ENCODE data around the gene AQP3. TPM values are rescaled to one million over a fixed set of nuclear protein-coding genes. Genes with fewer than 3 reads are reported as not detected.

AQP3 gene
- total RNA-seq, 2 experiments from 2014 or later = 99.8 to 106 TPM

DNA sequence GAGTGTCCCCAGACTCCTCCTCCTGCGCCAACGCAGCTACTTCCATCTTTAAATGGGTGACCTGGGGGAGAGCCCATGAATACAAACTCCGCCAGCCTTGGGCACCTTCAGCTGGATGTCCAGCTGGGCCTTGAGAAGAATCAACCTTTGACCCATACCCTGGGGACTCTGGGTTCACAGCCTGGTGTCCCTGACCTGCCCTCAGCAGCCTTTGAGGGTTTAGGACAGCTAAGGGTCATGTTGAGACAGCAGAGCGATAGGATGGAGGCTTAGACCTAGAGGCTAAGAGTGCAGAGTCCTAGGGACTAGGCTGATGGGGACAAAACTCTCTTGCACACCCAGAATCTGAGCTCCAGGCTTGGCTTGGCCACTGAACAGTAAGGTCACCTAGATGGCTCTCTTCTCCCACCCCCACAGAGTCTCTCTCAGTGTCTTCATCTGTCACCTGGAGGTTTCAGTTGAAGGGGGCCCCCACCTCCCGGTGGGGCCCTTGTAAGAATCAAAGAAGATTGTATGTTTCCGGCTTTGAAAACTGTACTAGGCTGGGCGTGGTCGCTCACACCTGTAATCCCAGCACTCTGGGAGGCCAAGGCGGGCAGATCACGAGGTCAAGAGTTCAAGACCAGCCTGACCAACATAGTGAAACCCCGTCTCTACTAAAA is 6.7 kb upstream of the AQP3 start:
- no peaks in the 10 kb centered on the region for H3K9me3 ChIP-seq (ENCODE audit: control insufficient read depth in 1 of 2, insufficient read depth in 1 of 2, low read length in 2 of 2)
- H3K4me1 ChIP-seq (ENCODE audit: insufficient read depth, low read length) = peaks cover 73% of the 10 kb centered on the region
- ChIA-PET POLR2A (interaction anchor here (0.7 to 2.9 kb wide), 6 partner anchors 9 to 411 kb away, joined by 3 to 24 read pairs (median 6); partner anchors contain the start of gene NOL6), CTCF (interaction anchor here (3.4 to 4.0 kb wide), 2 partner anchors 13 to 38 kb away, joined by 29 to 39 read pairs; no protein-coding TSS in a partner anchor)
- ATAC-seq (ENCODE audit: poor library complexity) = no peak
- H3K27ac Mint-ChIP-seq = peak overlapping the region; percentile 90
- H3K4me3 Mint-ChIP-seq = peak overlapping the region; percentile 48
- H3K36me3 ChIP-seq (ENCODE audit: insufficient read depth, low read length) = peaks cover 2% of the 10 kb centered on the region
- no peaks in the 10 kb centered on the region for H3K27me3 Mint-ChIP-seq
- intact Hi-C loops (cut with DNase I, micrococcal nuclease) = no loop called here
- peaks cover 3% of the 10 kb centered on the region for H3K36me3 Mint-ChIP-seq (ENCODE audit: low read depth)
- H3K27me3 ChIP-seq (ENCODE audit: control insufficient read depth in 1 of 2, insufficient read depth in 2 of 2, low read length in 2 of 2) = no peaks in the 10 kb centered on the region
- TF ChIP-seq CTCF (IDR thresholded peaks at IDR 0.05) = no peak
- peak in 2 of 14 experiments; percentile 36 to 41 for DNase-seq
- no peak overlapping the region for H3K4me3 ChIP-seq (ENCODE audit: low read length)
- no peaks in the 10 kb centered on the region for H3K9me3 Mint-ChIP-seq
- H3K27ac ChIP-seq (ENCODE audit: low read depth in 1 of 2, low read length in 2 of 2) = peak overlapping the region; percentile 4 to 21
- peaks cover 65% of the 10 kb centered on the region for H3K4me1 Mint-ChIP-seq (ENCODE audit: low read depth)

- H3K27me3 Mint-ChIP-seq = no peaks in the 10 kb centered on the region
- CTCF ChIA-PET = interaction anchor here (0.6 to 4.0 kb wide), 7 partner anchors 13 to 363 kb away, joined by 3 to 39 read pairs (median 5); partner anchors contain the start of genes NOL6 and UBE2R2
- ATAC-seq (ENCODE audit: poor library complexity) (peak; percentile 27), DNase-seq (peak in 1 of 14 experiments; percentile 63)
- POLR2A ChIA-PET = interaction anchor here (0.7 to 2.9 kb wide), 6 partner anchors 9 to 410 kb away, joined by 3 to 24 read pairs (median 6); partner anchors contain the start of gene NOL6
- Histone ChIP-seq H3K27me3 (ENCODE audit: control insufficient read depth in 1 of 2, insufficient read depth in 2 of 2, low read length in 2 of 2) (no peaks in the 10 kb centered on the region), H3K9me3 (ENCODE audit: control insufficient read depth in 1 of 2, insufficient read depth in 1 of 2, low read length in 2 of 2) (no peaks in the 10 kb centered on the region), H3K4me1 (ENCODE audit: insufficient read depth, low read length) (peaks cover 72% of the 10 kb centered on the region), H3K36me3 (ENCODE audit: insufficient read depth, low read length) (peaks cover 2% of the 10 kb centered on the region), H3K4me3 (ENCODE audit: low read length) (no peak overlapping the region), H3K27ac (ENCODE audit: low read depth in 1 of 2, low read length in 2 of 2) (peak overlapping the region; percentile 4 to 21)
- H3K9me3 Mint-ChIP-seq = no peaks in the 10 kb centered on the region
- peak overlapping the region; percentile 54 for H3K4me3 Mint-ChIP-seq
- no peaks in the 10 kb centered on the region for H3K36me3 Mint-ChIP-seq (ENCODE audit: low read depth)
- peak overlapping the region; percentile 90 for H3K27ac Mint-ChIP-seq
- TF ChIP-seq CTCF (IDR thresholded peaks at IDR 0.05) = no peak
- peaks cover 58% of the 10 kb centered on the region for H3K4me1 Mint-ChIP-seq (ENCODE audit: low read depth)
- intact Hi-C loops (cut with DNase I, micrococcal nuclease) = no loop called here
Measured at GRCh38 chr9:33453286-33453860, 6.0 kb upstream of the AQP3 start.

GRCh38 chr9:33452828-33453271 is 5.5 kb upstream of the AQP3 start:
- intact Hi-C loops (cut with DNase I, micrococcal nuclease) = no loop called here
- Histone ChIP-seq H3K4me3 (ENCODE audit: low read length) (no peak overlapping the region), H3K27ac (ENCODE audit: low read depth in 1 of 2, low read length in 2 of 2) (peak overlapping the region; percentile 4 to 21), H3K36me3 (ENCODE audit: insufficient read depth, low read length) (peaks cover 2% of the 10 kb centered on the region), H3K27me3 (ENCODE audit: control insufficient read depth in 1 of 2, insufficient read depth in 2 of 2, low read length in 2 of 2) (no peaks in the 10 kb centered on the region), H3K9me3 (ENCODE audit: control insufficient read depth in 1 of 2, insufficient read depth in 1 of 2, low read length in 2 of 2) (no peaks in the 10 kb centered on the region), H3K4me1 (ENCODE audit: insufficient read depth, low read length) (peaks cover 72% of the 10 kb centered on the region)
- ATAC-seq (ENCODE audit: poor library complexity) (peak; percentile 50), DNase-seq (peak in 11 of 14 experiments; percentile 27 to 77 (median 52))
- peak overlapping the region; percentile 54 for H3K4me3 Mint-ChIP-seq
- H3K27ac Mint-ChIP-seq = peak overlapping the region; percentile 90
- ChIA-PET POLR2A (interaction anchor here (1.1 to 2.9 kb wide), 5 partner anchors 10 to 37 kb away, joined by 5 to 24 read pairs (median 9); partner anchors contain the start of gene NOL6), CTCF (interaction anchor here (0.6 to 4.0 kb wide), 8 partner anchors 12 to 364 kb away, joined by 3 to 39 read pairs (median 4); partner anchors contain the start of genes NOL6 and UBE2R2)
- H3K9me3 Mint-ChIP-seq = no peaks in the 10 kb centered on the region
- peaks cover 2% of the 10 kb centered on the region for H3K36me3 Mint-ChIP-seq (ENCODE audit: low read depth)
- peak; percentile 70 for TF ChIP-seq CTCF (IDR thresholded peaks at IDR 0.05)
- H3K27me3 Mint-ChIP-seq = no peaks in the 10 kb centered on the region
- peaks cover 60% of the 10 kb centered on the region for H3K4me1 Mint-ChIP-seq (ENCODE audit: low read depth)
